ENCODE data around the gene AOC2.
"Not testable (repeated sequence)": the region's sequence is repeated elsewhere in the genome, so short reads cannot be mapped to it uniquely, and the experiment has no call there.

AOC2 gene

GRCh38 chr17:42851371-42852240 is 7.2 kb downstream of the AOC2 start:
- intact Hi-C loops (cut with DNase I), result not testable (repeated sequence)

DNA sequence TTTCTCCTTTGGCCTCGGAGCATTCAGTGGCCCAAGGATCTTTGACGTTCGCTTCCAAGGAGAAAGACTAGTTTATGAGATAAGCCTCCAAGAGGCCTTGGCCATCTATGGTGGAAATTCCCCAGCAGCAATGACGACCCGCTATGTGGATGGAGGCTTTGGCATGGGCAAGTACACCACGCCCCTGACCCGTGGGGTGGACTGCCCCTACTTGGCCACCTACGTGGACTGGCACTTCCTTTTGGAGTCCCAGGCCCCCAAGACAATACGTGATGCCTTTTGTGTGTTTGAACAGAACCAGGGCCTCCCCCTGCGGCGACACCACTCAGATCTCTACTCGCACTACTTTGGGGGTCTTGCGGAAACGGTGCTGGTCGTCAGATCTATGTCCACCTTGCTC is 8.0 kb downstream of the AOC2 start:
- intact Hi-C loops (cut with DNase I), result no loop called here
- DNase-seq, result no peak

More at GRCh38 chr17:42851371-42852240, 7.2 kb downstream of the AOC2 start:
- not testable (repeated sequence) for DNase-seq

DNA sequence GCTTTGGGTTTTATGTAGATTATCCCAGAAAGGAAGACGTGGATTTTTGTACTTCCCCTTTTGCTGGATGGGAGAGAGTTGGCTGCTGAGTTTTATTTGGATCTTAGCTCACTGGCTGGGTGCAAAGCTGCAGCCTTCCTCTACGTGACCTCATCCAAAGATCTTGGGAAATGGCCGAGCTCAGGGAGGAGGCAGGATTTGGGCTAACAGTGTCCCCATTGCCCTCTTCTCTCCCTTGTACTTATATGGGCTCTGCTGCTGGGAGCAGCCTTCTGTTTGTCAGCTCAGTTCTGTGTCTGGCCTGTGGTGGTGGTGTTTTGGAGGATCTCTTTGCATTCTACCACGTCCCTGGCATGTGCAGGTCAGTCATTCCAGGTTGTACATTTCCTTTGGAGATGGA is 8.6 kb downstream of the AOC2 start:
- intact Hi-C loops (cut with DNase I), result no loop called here
- no peak for DNase-seq

GRCh38 chr17:42853597-42853967 is 9.2 kb downstream of the AOC2 start:
- intact Hi-C loops (cut with DNase I), result no loop called here
- DNase-seq, result no peak

DNA sequence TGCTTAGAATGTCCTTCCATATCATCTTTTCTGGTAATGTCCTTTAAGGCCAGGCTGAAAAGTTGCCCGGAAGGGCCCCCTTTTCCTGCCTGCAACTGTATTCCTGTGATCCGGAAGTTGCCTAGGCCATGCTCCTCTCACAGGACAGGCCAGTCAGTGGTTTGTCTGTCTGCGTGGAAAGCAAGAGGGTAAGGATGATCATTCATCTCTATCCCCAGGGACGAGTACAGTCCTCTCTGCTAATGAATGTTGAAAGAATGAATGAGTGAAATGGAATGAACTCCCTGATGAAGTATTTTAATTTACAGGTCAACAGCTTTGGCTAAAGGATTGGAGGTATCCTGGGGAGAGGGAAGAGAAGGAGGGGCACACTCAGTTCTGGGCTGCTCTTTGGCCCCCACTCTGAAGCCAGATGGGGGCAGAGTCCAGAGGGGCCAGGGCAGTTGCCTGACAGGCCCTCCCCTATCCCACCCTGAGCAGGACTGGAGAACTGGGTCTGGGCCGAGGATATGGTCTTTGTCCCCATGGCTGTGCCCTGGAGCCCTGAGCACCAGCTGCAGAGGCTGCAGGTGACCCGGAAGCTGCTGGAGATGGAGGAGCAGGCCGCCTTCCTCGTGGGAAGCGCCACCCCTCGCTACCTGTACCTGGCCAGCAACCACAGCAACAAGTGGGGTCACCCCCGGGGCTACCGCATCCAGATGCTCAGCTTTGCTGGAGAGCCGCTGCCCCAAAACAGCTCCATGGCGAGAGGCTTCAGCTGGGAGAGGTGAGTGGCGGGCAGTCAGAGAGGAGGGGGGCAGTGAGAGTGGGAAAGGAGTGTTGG is 9.8 kb downstream of the AOC2 start:
- DNase-seq, result no peak
- intact Hi-C loops (cut with DNase I), result no loop called here

DNA sequence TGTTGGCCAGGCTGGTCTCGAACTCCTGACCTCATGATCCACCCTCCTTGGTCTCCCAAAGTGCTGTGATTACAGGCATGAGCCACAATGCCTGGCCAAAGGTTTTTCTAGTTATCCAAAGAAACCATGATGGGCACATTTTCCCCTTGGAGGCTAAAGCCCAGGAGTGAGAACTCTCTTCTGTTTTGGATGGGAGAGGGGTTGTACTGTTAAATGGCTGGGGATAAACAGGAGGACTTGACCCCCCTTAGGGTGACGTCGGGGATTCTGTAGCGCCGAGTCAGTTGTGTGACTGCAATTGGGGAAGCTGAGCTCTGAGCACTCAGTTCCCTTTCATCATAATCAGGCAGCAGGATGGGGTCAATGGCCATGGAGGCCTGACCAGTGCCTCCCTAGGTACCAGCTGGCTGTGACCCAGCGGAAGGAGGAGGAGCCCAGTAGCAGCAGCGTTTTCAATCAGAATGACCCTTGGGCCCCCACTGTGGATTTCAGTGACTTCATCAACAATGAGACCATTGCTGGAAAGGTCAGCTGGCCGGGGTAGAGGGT is 10.7 kb downstream of the AOC2 start:
- intact Hi-C loops (cut with DNase I), result no loop called here
- DNase-seq, result no peak

DNA sequence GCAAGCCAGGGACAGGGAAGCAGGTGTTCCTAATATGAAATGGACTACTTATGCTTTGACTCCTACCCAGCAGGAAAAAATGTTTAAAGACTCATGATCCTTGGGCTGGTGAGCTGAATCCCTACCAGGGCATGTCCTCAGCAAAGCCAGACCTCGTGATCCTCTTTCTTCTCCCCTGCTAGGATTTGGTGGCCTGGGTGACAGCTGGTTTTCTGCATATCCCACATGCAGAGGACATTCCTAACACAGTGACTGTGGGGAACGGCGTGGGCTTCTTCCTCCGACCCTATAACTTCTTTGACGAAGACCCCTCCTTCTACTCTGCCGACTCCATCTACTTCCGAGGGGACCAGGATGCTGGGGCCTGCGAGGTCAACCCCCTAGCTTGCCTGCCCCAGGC is 11.7 kb downstream of the AOC2 start:
- intact Hi-C loops (cut with DNase I); DNase-seq: not testable (repeated sequence)

DNA sequence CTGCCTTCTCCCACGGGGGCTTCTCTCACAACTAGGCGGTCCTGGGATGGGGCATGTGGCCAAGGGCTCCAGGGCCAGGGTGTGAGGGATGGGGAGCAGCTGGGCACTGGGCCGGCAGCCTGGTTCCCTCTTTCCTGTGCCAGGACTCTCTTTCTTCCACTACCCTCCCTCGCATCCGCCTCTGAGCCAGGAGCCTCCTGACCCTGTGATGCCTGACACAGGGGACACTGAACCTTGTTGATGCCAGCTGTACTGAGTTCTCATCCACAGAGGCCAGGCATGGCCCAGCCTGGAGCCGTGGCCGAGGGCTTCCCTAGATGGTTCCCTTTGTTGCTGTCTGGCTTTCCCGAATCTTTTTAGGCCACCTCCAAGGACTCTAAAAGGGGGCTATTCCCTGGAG is 12.1 kb downstream of the AOC2 start:
- intact Hi-C loops (cut with DNase I); DNase-seq: not testable (repeated sequence)

DNA sequence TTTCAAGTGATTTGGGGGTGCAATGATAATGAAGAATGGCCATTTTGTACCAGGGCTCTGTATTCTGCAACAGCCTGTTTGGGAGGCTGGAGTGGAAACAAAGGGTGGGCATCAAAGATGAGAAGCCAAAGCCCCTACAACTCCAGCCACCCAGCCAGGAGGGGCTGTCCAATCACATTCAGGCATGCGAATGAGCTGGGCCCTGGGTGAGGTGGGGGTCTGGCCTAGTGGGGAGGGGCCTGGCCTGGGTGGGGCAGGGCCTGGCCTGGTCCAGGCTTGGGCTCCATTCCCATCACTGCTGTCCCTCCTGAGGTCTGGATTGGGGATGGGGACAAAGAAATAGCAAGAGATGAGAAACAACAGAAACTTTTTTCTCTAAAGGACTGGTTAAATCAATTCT is 13.0 kb downstream of the AOC2 start:
- intact Hi-C loops (cut with DNase I), result no loop called here
- DNase-seq, result no peak

DNA sequence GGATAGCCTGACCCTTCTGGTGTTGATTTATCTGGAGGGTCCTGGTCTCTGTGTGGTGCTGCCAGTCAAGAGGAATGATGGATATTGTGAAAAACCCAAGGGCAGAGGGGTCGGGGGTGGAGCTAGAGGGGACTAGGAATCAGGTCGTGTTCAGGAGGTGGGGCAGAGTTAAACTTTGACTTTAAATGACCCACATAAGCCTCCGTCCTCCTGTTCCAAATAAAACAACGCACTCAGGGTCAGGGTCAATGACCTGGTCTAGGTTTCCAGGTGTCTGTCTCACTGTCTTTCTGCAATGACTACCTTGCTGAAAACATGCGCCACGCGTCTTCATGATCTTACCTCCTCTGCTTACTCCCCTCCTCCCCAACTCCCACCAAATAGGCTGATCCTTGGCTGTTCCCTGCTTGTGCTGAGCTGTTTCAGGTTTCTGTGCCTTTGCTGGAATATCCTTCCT is 21.3 kb downstream of the AOC2 start:
- intact Hi-C loops (cut with DNase I), result no loop called here
- no peak for DNase-seq

DNA sequence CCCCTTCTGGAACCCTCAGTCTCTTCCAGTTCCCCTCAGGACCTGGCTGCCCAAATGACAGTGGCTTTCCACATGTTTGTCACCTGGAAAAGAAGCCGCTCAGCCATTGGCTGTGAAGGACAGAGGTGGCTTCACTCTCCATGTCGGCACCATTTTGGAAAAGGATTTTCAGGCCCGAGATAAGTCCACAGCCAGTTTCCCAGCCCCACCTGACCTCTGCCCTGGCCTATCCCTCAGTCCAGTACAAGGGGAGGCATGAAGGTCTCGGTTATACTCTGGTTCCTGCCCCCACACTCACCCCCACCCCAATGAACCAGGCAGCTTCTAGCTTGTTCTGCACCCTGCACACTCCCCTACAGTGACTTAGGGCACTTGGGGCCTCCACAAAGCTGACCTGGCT is 21.8 kb downstream of the AOC2 start:
- DNase-seq, result no peak
- intact Hi-C loops (cut with DNase I), result no loop called here

- DNase-seq, result no peak
- intact Hi-C loops (cut with DNase I), result no loop called here
Observed at GRCh38 chr17:42866631-42867575, 22.5 kb downstream of the AOC2 start.

GRCh38 chr17:42867694-42868261 is 23.4 kb downstream of the AOC2 start:
- intact Hi-C loops (cut with DNase I); DNase-seq: not testable (repeated sequence)

GRCh38 chr17:42868338-42868737 is 24.0 kb downstream of the AOC2 start:
- intact Hi-C loops (cut with DNase I), result no loop called here
- DNase-seq, result no peak

GRCh38 chr17:42871647-42872046 is 27.3 kb downstream of the AOC2 start:
- intact Hi-C loops (cut with DNase I), result no loop called here
- no peak for DNase-seq

DNA sequence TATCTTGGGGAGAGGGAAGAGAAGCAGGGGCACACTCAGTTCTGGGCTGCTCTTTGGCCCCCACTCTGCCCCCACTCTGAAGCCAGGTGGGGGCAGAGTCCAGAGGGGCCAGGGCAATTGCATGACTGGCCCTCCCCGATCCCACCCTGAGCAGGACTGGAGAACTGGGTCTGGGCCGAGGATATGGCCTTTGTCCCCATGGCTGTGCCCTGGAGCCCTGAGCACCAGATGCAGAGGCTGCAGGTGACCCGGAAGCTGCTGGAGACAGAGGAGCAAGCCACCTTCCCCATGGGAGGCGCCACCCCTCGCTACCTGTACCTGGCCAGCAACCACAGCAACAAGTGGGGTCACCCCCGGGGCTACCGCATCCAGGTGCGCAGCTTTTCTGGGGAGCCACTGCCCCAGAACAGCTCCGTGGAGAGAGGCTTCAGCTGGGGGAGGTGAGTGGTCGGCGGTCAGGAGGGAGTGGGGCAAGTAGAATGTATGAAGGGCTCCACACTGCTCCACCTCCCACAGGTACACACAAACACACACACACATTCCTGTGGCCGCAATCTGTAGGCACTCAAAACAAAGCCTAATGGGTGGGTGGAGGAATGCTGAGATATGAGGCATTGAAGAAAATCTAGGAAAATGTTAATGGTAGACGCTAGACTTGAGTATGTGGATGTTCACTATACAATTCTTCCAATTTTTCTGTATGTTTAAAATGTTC is 28.0 kb downstream of the AOC2 start:
- no peak for DNase-seq
- intact Hi-C loops (cut with DNase I), result no loop called here

DNA sequence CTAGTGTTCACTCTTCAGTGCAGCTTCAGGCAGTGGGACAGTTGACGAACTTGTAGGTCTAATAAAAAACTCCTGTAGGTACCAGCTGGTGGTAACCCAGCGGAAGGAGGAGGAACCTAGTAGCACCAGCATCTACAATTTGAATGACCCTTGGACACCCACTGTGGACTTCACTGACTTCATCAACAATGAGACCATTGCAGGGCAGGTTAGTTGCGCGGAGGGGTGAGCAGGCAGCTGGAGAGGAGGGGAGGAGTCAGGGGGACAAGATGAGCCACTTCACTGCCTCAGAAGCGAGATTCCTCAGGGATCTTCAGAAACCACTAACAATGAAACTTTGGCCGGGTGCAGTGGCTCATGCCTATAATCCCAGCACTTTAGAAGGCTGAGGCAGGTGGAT is 28.9 kb downstream of the AOC2 start:
- DNase-seq, result no peak

More for the DNA sequence above, 28.9 kb downstream of the AOC2 start:
- intact Hi-C loops (cut with DNase I), result no loop called here
